Measurements from ENCODE around the gene DYNLT4.
"Not testable (repeated sequence)": the region's sequence is repeated elsewhere in the genome, so short reads cannot be mapped to it uniquely, and the experiment has no call there.

Gene DYNLT4

GRCh38 chr1:44786841-44787426 lies 20.2 kb downstream of the DYNLT4 start:
- no peak for DNase-seq

GRCh38 chr1:44786138-44786840 lies 20.9 kb downstream of the DYNLT4 start:
- DNase-seq = peak; percentile 84

- DNase-seq = no peak
Observed at GRCh38 chr1:44785501-44786137, 21.5 kb downstream of the DYNLT4 start.

GRCh38 chr1:44785029-44785380 lies 22.1 kb downstream of the DYNLT4 start:
- no peak for DNase-seq

- no peak for DNase-seq
Observed at GRCh38 chr1:44784094-44785028, 22.8 kb downstream of the DYNLT4 start.

GRCh38 chr1:44783697-44784093 lies 23.5 kb downstream of the DYNLT4 start:
- no peak for DNase-seq

GRCh38 chr1:44780583-44781121 lies 26.5 kb downstream of the DYNLT4 start:
- DNase-seq = no peak

GRCh38 chr1:44778705-44779576 lies 28.2 kb downstream of the DYNLT4 start:
- DNase-seq = no peak

GRCh38 chr1:44777969-44778635 lies 29.0 kb downstream of the DYNLT4 start:
- no peak for DNase-seq

GRCh38 chr1:44777547-44777946 lies 29.6 kb downstream of the DYNLT4 start:
- no peak for DNase-seq

- no peak for DNase-seq
Observed at GRCh38 chr1:44776730-44777068, 30.5 kb downstream of the DYNLT4 start.

GRCh38 chr1:44775930-44776729 lies 31.0 kb downstream of the DYNLT4 start:
- no peak for DNase-seq

GRCh38 chr1:44775078-44775929 lies 31.8 kb downstream of the DYNLT4 start, which contains the start of gene RPS8:
RPS8 (plus strand) TSS chr1:44775540; CDS start chr1:44775597, 57 bp downstream.
- peak; percentile 95 for DNase-seq

- not testable (repeated sequence) for DNase-seq
Observed at GRCh38 chr1:44766421-44766820, 40.7 kb downstream of the DYNLT4 start.

- DNase-seq = no peak
Observed at GRCh38 chr1:44760876-44761275, 46.3 kb downstream of the DYNLT4 start.

- no peak for DNase-seq
Observed at GRCh38 chr1:44759077-44759476, 48.1 kb downstream of the DYNLT4 start.

- no peak for DNase-seq
Observed at GRCh38 chr1:44757420-44757819, 49.7 kb downstream of the DYNLT4 start.
